Kidney epithelial cell (primary cell): Measurements from ENCODE around the gene KRTAP27-1. TPM values are rescaled to one million over a fixed set of nuclear protein-coding genes. Genes with fewer than 3 reads are reported as not detected.

Experiments used
- DNase-seq: peaks from one replicate; pipeline ENCODE4 v3.0.0-alpha.2; 2010; ENCODE audit warnings: low read depth
- H3K27me3 ChIP-seq: 2 replicates; pipeline ENCODE4 v1.6.0; 2011; ENCODE audit warnings: low read length; ENCODE audit not compliant: control insufficient read depth, insufficient read depth
- H3K36me3 ChIP-seq: 2 replicates; pipeline ENCODE4 v1.5.1; 2011; ENCODE audit warnings: low read length; ENCODE audit not compliant: control insufficient read depth, insufficient read depth
- H3K4me3 ChIP-seq: 2 replicates; pipeline ENCODE4 v1.5.1; 2011; ENCODE audit warnings: low read depth, mild to moderate bottlenecking, control low read depth, low read length
- CTCF ChIP-seq: IDR thresholded peaks from 2 replicates; pipeline ENCODE4 v1.5.1; 2011; ENCODE audit warnings: mild to moderate bottlenecking, moderate library complexity, low read length, control low read depth, inconsistent platforms; ENCODE audit not compliant: insufficient read depth, poor library complexity, severe bottlenecking
- total RNA-seq: library from RNA; depleted of rRNA; stranded (reverse); fragments of >200 nt; gene quantifications from 2 replicates; pipeline ENCODE4 v1.2.3, GENCODE V29; 2015

The KRTAP27-1 gene
- total RNA-seq, result not detected in 2 replicates

DNA sequence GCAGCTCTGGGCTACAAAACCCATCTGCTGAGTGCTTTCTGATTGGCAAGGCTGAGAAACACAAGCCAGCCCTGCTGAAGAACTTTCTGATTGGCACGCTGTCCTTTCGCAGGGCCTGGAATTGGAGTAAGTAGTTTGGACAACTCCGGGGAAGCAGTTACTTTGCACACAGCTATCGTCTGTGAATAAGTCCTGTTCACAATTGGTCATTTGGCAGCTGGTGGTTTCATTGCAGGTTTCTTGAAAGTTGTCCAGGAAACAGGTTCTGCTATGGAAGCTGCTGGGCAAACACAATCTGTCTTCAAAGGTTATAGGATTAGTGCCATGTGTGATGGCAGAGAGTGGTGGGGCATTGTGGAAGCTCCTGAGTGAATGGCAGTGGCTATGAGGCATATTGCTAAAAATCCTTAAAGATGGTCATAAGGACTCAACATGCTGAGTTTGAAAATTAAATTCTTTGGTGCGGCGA lies at the start of gene KRTAP27-1:
TSS of gene KRTAP27-1 (minus strand) at position 419 of the 469 bp plus-strand sequence. CDS start at position 393, 26 bp downstream.
- TF ChIP-seq CTCF, result no peak
- DNase-seq, result no peak
- no peak within 1 kb of the TSS for H3K4me3 ChIP-seq
- no peaks in the 10 kb centered on the region for H3K27me3 ChIP-seq
- no peaks in the 10 kb centered on the region for H3K36me3 ChIP-seq

- no peak overlapping the region for H3K4me3 ChIP-seq
- H3K36me3 ChIP-seq, result no peaks in the 10 kb centered on the region
- no peak for TF ChIP-seq CTCF
- no peak for DNase-seq
- H3K27me3 ChIP-seq, result no peaks in the 10 kb centered on the region
Observed at GRCh38 chr21:30382201-30382600, 44.7 kb upstream of the KRTAP27-1 start.

DNA sequence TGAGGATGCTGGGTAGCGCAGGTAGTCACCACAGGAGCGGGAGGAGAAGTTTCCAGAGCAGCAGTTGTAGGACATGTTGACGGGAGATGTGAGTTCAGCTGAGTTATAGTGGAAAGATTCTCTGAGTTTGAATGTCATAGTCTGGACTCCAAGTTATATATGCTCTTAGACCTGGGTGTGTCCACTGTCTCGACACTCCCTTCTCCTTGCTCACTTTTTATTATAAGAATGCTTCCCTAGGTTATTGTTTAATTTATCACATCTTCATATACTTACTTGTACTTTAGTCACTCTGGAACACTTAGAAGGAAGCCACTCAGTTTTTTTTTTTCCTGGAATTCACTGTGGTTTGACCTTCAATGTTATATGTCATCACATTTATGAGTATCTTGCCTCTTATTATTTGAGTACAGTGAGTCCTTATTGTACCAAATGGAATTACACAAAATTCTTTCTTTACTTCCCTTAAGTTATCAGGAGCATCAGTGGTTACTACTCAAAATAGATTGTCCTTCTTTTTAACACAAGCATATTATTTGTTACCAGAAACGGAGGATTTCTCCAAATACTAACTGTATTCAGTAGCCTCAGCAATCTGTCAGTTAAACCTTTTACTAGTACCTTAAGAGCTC lies 34.8 kb upstream of the KRTAP27-1 start, which contains the start of gene KRTAP13-2:
TSS of gene KRTAP13-2 (minus strand) at position 133 of the 632 bp plus-strand sequence. CDS start at position 75, 58 bp downstream.
- Histone ChIP-seq H3K4me3 (no peak within 1 kb of the TSS), H3K36me3 (no peaks in the 10 kb centered on the region), H3K27me3 (no peaks in the 10 kb centered on the region)
- no peak for DNase-seq
- TF ChIP-seq CTCF, result no peak

- DNase-seq, result no peak
- no peaks in the 10 kb centered on the region for H3K27me3 ChIP-seq
- no peak for TF ChIP-seq CTCF
- no peaks in the 10 kb centered on the region for H3K36me3 ChIP-seq
- H3K4me3 ChIP-seq, result no peak overlapping the region
Observed at GRCh38 chr21:30355906-30356305, 18.4 kb upstream of the KRTAP27-1 start.

DNA sequence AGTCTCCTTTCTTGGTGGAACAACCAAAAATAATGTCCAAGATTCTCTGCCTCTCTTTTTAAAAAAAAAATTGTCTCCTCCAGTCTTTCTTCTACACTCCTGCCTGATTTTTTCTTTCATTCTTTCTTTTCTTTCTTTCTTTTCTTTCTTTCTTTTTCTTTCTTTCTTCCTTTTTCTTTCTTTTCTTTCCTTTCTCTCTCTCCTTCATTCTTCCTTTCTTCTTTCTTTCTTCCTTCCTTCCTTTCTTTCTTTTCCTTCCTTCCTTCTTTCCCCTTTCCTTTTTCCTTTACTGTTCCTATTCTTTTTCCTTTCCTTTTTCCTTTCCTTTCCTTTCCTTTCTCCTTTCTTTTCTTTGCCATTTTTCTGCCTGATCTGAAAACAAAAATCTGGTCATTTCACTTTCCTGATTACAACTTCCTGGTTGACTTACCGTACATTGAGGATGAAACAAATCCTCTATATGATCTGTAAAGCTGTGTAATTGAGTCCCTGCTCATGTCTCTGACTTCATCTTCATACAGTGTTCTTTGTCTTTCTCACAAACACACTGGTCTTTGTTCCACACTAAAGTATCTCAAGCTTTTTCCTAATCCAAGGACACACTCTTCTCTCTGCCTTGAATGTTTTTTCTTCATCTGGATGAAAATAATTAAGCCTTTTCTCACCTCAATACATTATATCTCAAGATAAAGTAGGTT lies 17.0 kb upstream of the KRTAP27-1 start:
- DNase-seq, result no peak
- no peaks in the 10 kb centered on the region for H3K27me3 ChIP-seq
- H3K36me3 ChIP-seq, result no peaks in the 10 kb centered on the region
- no peak overlapping the region for H3K4me3 ChIP-seq
- no peak for TF ChIP-seq CTCF
